GM13977 (cell line): ENCODE measurements around the gene AP2A1.

Source experiments
- DNase-seq: peaks from one replicate; pipeline ENCODE4 v3.0.0; 2012; ENCODE audit warnings: low spot score
- in situ Hi-C: fragments of 300-500 bp; cut with MboI; formaldehyde crosslinking; loops from one replicate; pipeline ENCODE4 v1.12.0; 2022; ENCODE audit warnings: low sequenced_read_pairs, low pct_unique_long_range_greater_than_20kb, mixed read lengths, inconsistent platforms; ENCODE audit not compliant: unreplicated experiment
- TF ChIP-seq, protein P1 (sequence below): IDR thresholded peaks from 2 replicates; pipeline ENCODE4 v1.5.1; 2012; ENCODE audit warnings: mild to moderate bottlenecking, control low read depth; ENCODE audit not compliant: insufficient read depth; ENCODE audit errors: extremely low read depth, missing control alignments

AP2A1 gene

DNA sequence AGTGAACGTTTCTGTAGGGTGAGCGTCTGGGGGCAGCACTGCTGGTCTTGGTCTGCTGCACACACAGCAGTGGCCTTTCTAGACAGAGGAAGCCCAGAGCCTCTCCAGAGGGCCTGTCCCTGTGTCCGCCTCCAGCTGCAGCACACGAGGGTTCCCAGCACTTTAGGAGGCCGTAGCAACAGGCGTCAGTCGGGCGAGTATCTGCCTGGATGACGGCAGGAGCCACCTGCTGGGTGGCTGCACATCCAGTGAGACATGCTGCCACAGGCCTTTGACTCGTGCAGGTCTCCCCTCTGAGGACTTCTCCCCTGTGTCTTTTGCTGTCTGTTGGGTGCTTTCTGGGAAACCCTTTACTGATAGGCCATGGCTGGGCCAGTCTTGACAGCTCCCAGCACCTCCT, 22.1 kb downstream of the AP2A1 start:
- DNase-seq: no peak
- in situ Hi-C loops: no loop called here
- TF ChIP-seq, protein P1, sequence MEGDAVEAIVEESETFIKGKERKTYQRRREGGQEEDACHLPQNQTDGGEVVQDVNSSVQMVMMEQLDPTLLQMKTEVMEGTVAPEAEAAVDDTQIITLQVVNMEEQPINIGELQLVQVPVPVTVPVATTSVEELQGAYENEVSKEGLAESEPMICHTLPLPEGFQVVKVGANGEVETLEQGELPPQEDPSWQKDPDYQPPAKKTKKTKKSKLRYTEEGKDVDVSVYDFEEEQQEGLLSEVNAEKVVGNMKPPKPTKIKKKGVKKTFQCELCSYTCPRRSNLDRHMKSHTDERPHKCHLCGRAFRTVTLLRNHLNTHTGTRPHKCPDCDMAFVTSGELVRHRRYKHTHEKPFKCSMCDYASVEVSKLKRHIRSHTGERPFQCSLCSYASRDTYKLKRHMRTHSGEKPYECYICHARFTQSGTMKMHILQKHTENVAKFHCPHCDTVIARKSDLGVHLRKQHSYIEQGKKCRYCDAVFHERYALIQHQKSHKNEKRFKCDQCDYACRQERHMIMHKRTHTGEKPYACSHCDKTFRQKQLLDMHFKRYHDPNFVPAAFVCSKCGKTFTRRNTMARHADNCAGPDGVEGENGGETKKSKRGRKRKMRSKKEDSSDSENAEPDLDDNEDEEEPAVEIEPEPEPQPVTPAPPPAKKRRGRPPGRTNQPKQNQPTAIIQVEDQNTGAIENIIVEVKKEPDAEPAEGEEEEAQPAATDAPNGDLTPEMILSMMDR: no peak

- TF ChIP-seq, protein P1: no peak
These were observed 24.1 kb downstream of the AP2A1 start for GRCh38 chr19:49790866-49791265.

DNA sequence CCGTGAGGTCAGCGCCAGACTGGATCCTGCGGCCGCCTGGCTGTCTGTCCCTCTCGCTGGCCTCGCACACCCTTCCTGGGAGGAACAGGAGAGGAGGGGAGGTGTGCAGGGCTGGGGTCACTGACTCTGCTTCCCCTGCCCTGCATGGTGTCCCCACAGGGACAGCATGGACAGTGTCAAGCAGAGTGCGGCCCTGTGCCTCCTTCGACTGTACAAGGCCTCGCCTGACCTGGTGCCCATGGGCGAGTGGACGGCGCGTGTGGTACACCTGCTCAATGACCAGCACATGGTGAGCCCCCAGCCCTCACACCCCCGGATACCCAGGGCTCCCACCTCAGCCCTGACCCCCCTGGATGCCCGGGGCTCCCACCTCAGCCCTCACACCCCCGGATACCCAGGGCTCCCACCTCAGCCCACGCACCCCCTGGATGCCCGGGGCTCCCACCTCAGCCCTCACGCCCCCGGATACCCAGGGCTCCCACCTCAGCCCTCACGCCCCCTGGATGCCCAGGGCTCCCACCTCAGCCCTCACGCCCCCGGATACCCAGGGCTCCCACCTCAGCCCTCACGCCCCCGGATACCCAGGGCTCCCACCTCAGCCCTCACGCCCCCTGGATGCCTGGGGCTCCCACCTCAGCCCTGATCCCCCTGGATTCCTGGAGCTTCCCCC, 25.1 kb downstream of the AP2A1 start:
- DNase-seq: no peak
- in situ Hi-C loops: no loop called here

More at GRCh38 chr19:49790866-49791265, 24.1 kb downstream of the AP2A1 start:
- no peak for DNase-seq
- in situ Hi-C loops: no loop called here

DNA sequence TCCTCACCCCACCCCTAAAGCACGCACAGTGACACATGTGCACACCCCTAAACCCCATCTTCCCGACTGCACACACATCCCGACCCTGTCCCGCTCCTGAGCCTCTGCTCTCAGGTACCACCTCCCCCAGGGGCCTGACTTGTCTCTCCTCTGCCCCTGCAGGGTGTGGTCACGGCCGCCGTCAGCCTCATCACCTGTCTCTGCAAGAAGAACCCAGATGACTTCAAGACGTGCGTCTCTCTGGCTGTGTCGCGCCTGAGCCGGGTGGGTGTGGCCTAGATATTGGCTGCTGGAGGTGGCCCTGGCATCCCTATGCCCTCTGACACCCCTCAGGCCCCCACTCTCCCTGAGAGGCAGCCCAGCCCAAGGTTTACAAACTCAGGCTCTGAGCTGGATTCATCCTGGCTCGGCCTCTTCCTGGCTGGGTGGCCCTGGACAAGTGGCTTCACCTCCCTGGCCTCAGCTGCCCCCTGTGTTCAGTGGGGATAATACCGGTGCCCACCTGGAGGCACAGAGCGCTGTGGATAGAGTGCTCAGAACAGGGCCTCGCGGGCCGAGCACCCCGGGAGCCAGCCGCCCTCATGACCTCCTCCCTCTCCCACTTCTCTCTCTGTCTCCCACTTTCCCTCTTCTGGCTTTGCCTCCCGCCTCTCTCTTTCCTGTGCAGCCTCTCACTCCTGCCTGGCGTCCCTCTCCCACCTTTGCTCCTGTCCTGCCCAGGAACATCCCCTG, 26.2 kb downstream of the AP2A1 start:
- DNase-seq: no peak
- in situ Hi-C loops: no loop called here
- TF ChIP-seq, protein P1: no peak

More for the DNA sequence above, 25.1 kb downstream of the AP2A1 start:
- TF ChIP-seq, protein P1: no peak

- DNase-seq: no peak
- TF ChIP-seq, protein P1: no peak
- in situ Hi-C loops: no loop called here
These were observed 26.7 kb downstream of the AP2A1 start for GRCh38 chr19:49793561-49793840.

DNA sequence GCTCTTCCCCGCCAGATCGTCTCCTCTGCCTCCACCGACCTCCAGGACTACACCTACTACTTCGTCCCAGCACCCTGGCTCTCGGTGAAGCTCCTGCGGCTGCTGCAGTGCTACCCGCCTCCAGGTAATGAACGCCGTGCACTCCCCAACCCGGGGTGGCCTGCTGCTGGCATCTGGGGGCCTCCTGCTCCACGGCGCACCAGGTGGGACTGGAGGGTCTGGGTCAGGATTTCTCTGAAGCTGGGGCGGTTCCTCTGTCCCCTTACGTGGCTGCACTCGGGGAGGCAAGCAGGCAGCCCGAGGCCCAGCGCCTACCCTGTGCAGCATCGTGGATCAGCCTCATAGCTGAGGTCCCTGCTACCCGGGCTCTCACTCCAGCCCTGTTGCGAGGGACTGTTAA, 28.8 kb downstream of the AP2A1 start:
- DNase-seq: no peak
- TF ChIP-seq, protein P1: no peak
- in situ Hi-C loops: no loop called here

DNA sequence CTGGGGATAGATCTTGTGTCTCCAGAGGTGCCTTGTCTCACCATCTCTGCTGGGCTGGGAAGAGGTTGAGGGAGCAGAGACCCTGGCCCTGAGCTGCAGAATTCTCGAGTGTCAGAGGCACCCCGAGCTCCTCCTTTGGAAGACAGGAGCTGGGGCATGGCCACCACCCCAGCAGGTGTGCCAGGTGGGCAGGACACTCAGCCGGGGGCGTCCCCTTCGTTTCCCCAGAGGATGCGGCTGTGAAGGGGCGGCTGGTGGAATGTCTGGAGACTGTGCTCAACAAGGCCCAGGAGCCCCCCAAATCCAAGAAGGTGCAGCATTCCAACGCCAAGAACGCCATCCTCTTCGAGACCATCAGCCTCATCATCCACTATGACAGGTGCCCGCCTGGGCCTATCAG, 31.8 kb downstream of the AP2A1 start:
- in situ Hi-C loops: no loop called here
- TF ChIP-seq, protein P1: no peak
- no peak for DNase-seq
